HG02884 (cell line): ENCODE measurements around the gene BAD.
A peak's percentile ranks its signal among the peaks of the same experiment; 100 is the strongest.
"Not testable (repeated sequence)": the region's sequence is repeated elsewhere in the genome, so short reads cannot be mapped to it uniquely, and the experiment has no call there.

Source experiments
- ATAC-seq: cut with Tn5 transposase; IDR thresholded peaks from one replicate; pipeline ENCODE4 v1.9.1; 2021; ENCODE audit warnings: mild to moderate bottlenecking, moderate library complexity; ENCODE audit not compliant: unreplicated experiment

Gene BAD

GRCh38 chr11:64315667-64316526 lies 31.4 kb upstream of the BAD start:
- ATAC-seq, result not testable (repeated sequence)

- ATAC-seq, result no peak
These were observed 30.5 kb upstream of the BAD start for GRCh38 chr11:64314805-64315561.

DNA sequence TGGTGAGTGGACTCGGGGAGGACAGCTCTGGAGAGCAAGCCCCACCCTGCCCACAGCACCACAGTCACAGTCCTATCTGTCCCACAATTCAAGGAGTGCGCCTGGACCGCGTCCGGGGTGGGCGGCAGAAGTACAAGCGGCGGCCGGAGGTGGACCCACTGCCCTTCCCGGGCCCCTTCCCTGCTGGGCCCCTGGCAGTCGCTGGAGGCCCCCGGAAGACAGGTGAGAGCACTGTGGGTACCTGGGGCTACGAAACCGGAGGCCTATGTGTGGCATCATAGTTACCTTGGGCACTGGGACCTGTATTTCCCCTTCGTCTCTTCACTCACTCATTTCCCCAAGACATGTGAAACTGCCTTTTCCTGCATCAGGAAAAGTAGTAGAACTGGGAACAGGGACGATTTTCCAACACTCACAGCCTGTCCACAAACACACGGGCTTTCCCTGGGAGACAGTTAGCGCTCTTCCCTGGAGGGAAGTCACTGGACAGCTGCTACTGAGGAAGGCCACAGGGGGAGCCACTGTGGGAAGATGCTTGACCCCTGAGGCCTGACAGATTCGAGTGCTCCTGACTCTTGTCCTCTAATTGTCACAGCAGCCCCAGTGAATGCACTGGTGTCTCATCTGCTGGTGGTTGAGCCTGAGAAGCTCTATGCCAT lies 29.8 kb upstream of the BAD start:
- ATAC-seq, result no peak

DNA sequence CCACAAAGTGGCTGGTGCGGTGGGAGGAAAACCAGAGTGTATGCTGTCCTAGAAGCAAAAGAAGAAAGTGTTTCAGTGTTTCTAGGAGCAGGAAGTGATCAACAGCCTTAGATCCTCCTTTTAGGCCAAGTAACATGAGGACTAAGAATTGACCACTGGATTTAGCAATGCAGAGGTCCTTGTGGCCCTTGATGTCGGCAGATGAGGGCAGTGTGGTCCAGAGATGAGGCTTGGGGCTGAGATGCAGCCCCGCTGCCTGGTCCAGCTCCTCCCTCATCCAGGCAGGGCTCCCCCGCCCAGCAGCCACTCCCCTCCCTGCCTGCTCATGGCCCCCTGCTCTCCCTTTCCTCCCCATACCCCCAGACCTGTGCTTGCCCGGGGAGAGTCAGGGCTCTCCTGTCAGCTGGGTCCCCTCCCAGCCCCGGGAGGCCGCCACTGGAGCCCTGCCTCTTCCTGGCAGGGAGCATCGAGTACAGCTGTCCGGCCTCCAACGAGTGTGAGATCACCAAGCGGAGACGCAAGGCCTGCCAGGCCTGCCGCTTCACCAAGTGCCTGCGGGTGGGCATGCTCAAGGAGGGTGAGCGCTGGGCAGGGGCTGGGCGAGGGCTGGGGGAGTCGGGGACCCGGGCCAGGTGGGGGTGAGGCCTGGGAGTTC lies 29.2 kb upstream of the BAD start:
- ATAC-seq, result no peak

DNA sequence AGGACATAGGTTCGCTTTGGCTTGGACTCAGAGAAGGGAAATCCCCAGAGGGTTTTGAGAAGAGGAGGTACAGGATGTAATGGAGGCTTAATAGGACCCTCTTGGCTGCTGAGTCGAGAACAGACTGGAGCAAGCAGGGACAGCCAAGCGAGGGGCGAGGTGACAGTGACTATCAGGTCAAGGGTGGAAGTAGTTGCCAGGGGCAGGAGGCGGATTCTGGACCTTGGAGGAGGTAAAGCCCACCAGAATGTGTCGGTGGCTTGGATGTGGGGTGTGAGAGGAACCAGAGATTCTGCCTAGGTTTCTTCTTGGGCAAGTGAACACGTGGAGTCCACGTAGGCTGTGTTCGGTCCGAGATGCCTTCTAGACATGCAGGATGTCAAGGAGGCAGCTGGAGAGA lies 28.5 kb upstream of the BAD start:
- ATAC-seq, result no peak

DNA sequence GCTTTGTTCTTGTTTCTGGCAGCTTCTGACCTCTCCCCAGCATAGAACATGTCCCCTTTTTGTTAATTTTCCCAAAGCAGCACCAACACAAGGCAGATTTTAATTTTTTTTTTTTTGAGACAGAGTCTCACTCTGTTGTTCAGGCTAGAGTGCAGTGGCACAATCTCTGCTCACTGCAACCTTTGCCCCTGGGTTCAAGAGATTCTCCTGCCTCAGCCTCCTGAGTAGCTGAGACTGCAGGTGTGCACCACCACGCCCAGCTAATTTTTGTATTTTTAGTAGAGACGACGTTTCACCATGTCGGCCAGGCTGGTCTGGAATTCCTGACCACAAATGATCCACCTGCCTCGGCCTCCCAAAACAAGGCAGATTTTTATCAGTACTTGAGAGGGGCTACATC lies 23.3 kb upstream of the BAD start:
- ATAC-seq, result not testable (repeated sequence)

- no peak for ATAC-seq
These were observed 22.6 kb upstream of the BAD start for GRCh38 chr11:64306876-64307622.

GRCh38 chr11:64306563-64306875 lies 22.1 kb upstream of the BAD start:
- ATAC-seq, result no peak

DNA sequence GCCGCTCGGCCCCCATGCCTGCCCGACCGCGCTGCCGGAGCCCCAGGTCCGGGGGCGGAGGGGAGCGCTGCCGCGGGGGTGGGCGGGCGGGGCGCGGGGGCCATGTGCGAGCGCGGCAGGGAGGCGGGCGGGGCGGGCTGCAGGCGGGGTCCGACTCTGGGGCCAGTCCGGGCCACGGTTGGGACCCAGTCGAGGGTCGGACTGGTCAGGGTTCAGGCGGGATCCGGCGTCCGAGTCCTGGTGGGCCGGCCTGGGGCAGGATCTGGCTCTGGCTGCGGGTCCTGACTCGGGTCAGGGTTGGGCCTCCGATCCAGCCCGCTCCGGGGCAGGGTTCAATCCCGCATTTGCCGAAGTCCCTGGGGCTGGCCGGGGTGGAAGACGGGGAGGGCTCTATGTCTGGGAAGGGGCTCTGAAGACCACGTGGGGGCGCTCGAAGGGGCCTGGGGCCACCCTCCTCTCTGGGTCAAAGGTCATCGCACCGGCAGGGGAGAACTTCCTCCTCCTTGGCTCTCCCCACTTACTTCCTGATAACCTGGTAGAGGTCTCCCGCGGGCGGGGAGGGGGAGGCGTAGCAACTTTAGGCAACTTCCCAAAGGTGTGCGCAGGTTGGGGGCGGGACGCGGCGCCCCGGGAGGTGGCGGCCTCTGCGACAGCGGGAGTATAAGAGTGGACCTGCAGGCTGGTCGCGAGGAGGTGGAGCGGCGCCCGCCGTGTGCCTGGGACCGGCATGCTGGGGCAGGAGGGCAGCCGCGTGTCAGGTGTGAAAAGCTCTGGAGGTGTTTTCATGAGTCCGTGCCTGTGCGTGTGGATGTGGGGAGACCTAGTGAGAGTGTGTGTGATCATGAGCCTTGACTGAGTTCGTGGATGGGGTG lies 21.5 kb upstream of the BAD start:
- no peak for ATAC-seq

DNA sequence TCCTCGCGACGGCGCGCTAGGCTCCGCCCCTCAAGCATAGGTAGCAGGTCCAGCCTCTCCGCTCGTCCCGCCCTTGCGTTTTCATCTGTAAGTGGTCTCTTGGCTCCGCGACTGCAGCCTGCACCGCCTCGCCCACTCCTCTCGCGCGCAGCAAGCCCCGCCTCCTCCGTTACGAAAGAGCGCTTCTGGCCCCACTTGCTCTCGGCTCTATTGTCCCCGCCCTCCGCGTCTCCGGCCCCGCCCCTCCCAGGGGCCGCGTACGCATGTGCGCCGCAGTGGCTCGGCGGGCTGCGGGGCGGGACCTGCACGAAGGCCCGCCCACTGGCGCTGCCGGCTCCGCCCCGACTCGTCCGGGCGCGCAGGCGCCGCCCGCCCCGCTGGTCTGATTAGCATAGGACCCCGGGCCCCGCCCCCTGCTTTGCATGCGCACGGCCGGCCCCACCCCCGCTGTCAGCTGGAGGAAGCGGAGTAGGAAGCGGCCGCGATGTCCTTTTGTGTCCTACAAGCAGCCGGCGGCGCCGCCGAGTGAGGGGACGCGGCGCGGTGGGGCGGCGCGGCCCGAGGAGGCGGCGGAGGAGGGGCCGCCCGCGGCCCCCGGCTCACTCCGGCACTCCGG lies 20.7 kb upstream of the BAD start, which contains the start of gene ESRRA:
Gene ESRRA (plus strand): TSS at position 450 of the 616 bp plus-strand sequence. CDS start 1,656 bp downstream, outside the sequence.
- peak; percentile 56 for ATAC-seq

- ATAC-seq, result peak; percentile 4
These were observed 20.0 kb upstream of the BAD start for GRCh38 chr11:64304316-64305072.

GRCh38 chr11:64304032-64304315 lies 19.5 kb upstream of the BAD start:
- no peak for ATAC-seq

DNA sequence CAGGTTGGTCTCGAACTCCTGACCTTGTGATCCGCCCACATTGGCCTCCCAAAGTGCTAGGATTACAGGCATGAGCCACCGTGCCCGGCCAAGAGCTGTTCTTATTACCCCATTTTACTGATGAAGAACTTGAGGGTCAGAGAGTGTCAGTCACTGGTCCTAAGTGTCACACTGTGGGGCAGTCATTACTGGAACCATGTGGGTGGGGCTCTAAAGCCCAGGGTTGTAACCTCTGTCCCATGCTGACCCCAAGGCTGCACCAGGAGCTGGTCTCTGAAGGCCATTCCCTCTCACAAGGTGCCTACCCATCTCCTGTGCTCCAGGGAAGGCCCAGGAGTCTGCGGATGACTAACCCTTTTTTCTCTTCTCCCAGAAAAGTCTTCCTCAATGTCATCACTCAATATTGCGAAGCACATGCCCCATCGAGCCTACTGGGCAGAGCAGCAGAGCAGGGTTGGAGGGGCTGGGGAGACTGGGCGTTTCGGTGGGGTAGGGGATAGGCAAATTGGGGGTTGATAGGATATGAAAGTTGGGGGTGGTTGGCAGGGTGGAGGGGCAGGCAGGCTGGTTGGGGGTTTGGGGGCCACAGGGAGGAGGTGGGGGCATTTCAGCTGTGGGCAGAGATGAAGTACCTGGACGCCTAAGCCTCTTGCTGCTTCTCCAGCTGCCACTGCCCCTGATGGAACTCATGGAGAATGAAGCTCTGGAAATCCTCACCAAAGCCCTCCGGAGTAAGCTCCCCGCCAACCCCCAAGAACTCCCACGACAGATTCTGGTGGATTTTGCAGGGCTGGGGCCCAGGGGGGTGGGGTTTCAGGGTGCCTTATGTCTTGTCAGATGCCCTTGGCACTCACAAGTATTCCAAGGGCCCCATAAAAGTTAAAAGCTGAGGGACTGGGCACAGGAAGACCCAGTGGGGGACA lies 18.9 kb upstream of the BAD start:
- no peak for ATAC-seq

GRCh38 chr11:64299847-64300648 lies 15.6 kb upstream of the BAD start, which contains the start of gene CATSPERZ:
TSS of gene CATSPERZ (plus strand) at chr11:64300358. CDS start at chr11:64300411, 53 bp downstream.
- no peak for ATAC-seq

- no peak for ATAC-seq
These were observed 14.7 kb upstream of the BAD start for GRCh38 chr11:64298966-64299846.
